GM12874 (cell line): Measurements from ENCODE around the gene NFIX.

Experiments used
- CTCF ChIP-seq: IDR thresholded peaks from 2 replicates; pipeline ENCODE4 v1.5.1; 2011; ENCODE audit warnings: low read depth, mild to moderate bottlenecking, control low read depth, low read length, moderate library complexity; ENCODE audit not compliant: insufficient read depth

NFIX gene

GRCh38 chr19:13051557-13052165 is 56.4 kb downstream of the NFIX start:
- TF ChIP-seq CTCF = no peak

- TF ChIP-seq CTCF = no peak
Measured at GRCh38 chr19:13052447-13053175, 57.3 kb downstream of the NFIX start.

- TF ChIP-seq CTCF = no peak
Measured at GRCh38 chr19:13053238-13053637, 58.0 kb downstream of the NFIX start.

- TF ChIP-seq CTCF = no peak
Measured at GRCh38 chr19:13053761-13054625, 58.7 kb downstream of the NFIX start.

- no peak for TF ChIP-seq CTCF
Measured at GRCh38 chr19:13054626-13055212, 59.4 kb downstream of the NFIX start.

GRCh38 chr19:13055213-13056051 is 60.2 kb downstream of the NFIX start:
- TF ChIP-seq CTCF = no peak
